Fibroblast of the aortic adventitia (primary cell): Measurements from ENCODE around the gene NAA20. TPM values are rescaled to one million over a fixed set of nuclear protein-coding genes. Genes with fewer than 3 reads are reported as not detected.

Experiments used
- DNase-seq: peaks from one replicate; pipeline ENCODE4 v3.0.0-alpha.2; 2010; ENCODE audit warnings: low read depth
- H3K4me3 ChIP-seq: 2 replicates; pipeline ENCODE4 v1.5.1; 2011; ENCODE audit warnings: low read depth, mild to moderate bottlenecking, control low read depth, low read length, moderate library complexity
- CTCF ChIP-seq: IDR thresholded peaks from 2 replicates; pipeline ENCODE4 v1.5.1; 2011; ENCODE audit warnings: mild to moderate bottlenecking, low read length, control low read depth, inconsistent platforms; ENCODE audit not compliant: insufficient read depth
- total RNA-seq: library from RNA; depleted of rRNA; stranded (reverse); fragments of >200 nt; gene quantifications from 2 replicates; pipeline ENCODE4 v1.2.3, GENCODE V29; 2012; ENCODE audit warnings: low replicate concordance

The NAA20 gene
- total RNA-seq, 1 donor, result 49.3 TPM

DNA sequence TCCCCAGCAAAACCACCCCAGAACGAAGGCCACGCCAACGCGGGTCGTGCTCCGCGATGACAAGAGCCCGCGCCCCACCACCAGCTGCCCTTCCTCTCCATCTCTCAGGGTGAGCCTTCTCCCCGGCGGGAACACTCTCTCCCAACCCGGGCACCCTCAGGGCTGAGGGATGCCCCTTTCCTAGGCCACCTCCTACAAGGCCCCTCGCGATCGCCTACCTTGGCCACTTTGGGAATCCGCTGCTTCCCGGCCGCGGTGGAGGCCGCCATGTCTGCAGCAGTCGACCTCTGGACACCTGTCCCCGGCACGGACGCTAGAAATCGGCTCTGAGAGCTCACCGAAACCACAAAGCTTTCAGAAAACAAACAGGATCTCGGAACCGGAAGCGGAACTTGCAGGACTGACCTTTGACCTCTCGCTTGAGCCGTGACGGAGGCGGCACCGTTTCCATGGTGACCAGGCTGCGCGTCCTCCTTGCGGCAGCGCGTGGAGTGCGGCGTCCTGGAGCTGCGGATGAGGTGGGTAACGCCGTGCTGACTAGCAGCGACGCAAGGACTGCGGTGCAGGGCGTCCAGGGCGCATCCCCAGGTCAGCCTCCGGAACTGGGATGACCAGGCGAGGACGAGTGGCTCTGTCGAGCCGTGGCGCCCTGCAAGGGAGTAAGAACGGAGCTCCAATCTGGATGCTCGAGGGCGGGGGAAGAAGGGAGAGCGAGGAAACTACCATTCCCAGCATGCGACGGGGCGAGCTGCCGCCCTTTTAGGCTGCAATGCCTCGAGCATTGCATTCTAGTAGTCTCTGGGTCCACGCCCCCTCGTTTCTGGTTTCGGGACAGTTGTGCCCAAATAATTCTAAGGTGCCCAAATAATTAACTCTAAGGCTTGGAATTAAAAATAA, 35.2 kb downstream of the NAA20 start, which contains the start of the genes CFAP61 and CRNKL1:
CFAP61 (plus strand) TSS at position 459 of the 897 bp plus-strand sequence. CDS start 4,122 bp downstream, outside the sequence.
CRNKL1 (minus strand) TSS at position 393 of the 897 bp plus-strand sequence; CDS start at position 269, 124 bp downstream.
- DNase-seq, result peak; percentile 95
- H3K4me3 ChIP-seq, result peak within 1 kb of the TSS; percentile 79
- TF ChIP-seq CTCF, result no peak

GRCh38 chr20:20060234-20060998, 43.3 kb downstream of the NAA20 start:
- DNase-seq, result no peak
- H3K4me3 ChIP-seq, result no peak overlapping the region
- no peak for TF ChIP-seq CTCF

DNA sequence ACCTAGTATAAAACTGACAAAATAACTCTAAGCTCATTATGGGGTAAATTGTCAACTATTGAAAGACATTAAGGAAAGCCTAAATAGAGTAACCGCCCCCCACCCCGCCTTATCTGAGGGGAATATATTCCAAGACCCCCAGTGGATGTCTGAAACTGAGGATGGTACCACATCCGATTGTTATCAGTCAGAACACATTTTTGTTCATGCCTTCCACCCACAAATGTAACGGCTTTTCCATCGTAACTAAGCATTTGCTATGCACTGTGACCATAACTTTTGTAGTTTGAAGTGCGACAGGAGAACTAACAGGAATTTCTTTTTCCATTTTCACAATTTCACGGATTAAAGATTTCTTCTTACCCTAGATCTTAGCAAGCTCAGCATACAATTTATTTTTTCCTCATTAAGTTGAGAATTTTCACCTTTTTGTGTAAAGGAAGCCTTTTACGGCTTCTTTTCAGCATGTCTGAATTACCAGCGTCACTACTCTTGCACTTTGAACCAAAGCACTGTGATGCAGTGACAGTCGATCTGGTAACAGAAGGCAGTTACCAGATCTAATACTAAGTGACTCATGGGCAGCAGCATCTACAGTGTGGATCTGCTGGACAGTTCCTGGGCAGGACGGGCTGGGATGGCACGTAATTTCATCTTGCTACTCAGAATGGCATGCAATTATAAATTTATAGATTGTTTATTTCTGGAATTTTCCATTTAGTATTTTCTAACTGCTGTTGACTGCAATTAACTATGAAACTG, 47.0 kb downstream of the NAA20 start:
- no peak overlapping the region for H3K4me3 ChIP-seq

DNA sequence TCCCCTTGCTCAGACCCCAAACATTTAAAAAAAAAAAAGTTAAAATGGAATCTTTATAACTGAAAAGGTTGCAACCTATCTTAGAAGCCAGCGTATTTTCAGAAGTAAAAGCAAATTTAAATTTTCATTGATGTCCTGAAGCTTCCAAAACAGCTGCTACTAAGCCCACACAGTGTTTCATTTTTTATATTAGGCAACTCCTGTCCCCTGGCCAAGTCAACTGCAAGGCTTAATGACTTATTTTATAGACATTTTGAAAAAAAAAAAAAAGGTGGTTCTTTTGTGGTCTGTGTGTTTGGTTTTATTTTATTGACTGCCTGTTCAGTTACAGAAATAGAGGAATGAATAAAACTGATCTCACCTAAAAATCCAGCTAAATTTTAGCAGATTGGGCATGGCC, 48.2 kb downstream of the NAA20 start:
- no peak for TF ChIP-seq CTCF
- no peak overlapping the region for H3K4me3 ChIP-seq
- no peak for DNase-seq

More for the DNA sequence above, 47.0 kb downstream of the NAA20 start:
- no peak for DNase-seq
- TF ChIP-seq CTCF, result no peak

DNA sequence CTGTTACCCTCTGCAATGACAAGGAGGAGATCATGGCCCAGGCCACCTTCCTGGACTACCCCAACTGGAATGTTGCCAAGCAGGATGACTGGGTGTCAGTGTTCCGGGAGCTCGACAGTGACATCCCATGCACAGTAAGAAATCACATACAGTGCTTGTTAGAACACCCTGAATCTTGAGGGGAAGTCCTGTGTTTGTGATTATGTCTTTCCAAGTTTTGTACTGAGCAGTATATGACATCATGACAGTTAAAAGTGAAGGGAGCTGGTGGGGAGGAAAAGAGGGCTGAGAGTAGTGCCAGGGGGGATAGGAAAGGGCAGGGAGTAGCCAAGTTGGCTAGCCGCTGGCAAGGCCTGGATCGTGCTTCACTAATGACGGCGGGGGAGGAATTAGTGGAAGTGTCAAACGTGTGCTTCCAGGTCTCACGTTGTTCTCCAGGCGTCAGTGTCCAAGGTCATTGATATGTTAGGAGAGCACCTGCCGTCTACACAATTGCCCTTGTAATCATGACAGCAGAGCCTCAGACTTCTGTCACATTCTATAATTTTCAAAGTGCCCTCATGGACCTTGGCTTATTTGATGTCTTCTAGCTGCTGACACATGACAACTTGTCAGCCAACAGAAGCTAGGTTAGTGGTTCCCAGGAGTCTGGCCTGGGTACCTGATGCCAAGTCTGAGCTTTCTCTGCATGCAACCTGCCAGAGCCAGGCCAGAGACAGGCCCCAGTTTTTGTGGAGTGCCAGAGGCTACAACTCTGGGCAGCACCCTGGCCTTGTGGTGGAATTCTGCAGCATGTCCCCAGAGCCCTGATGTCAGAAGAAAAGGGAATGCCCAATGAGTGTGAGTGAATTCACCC, 53.9 kb downstream of the NAA20 start:
- H3K4me3 ChIP-seq, result no peak overlapping the region
- no peak for DNase-seq
- TF ChIP-seq CTCF, result no peak
